ENCODE measurements around the gene NDUFC1. TPM values are rescaled to one million over a fixed set of nuclear protein-coding genes. Genes with fewer than 3 reads are reported as not detected.

NDUFC1 gene
- total and polyA plus RNA-seq, 2 donors (not counting 3 experiments of a cell fraction or from before 2014, with no cell fraction given) = 65.2 to 78.1 TPM

DNA sequence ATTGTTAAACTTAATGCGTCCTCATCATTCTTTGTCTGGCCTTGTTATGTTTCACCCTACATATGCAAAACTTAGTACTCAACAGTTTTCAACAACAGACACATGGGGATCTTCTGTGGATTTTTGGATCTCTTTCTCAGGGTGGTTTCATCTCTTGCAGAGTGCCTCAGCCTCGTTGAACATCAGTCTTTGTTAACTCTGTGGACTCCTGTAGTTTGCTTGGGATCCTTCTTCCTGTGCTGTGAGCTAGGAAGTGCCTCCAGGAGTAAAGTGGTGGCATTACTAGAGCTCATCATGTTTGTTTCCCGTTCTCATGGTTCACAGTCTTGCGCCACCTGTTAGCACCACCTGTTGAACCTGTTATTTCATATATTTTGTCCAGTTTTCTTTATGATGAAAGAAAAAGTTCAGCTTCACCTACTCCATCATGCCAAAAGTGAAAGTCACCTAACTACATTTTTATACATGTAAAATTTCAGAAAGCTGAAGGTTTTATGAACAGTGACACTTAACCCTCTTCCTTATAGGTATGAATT lies 27.5 kb upstream of the NDUFC1 start:
- no peaks in the 10 kb centered on the region for H3K4me1 ChIP-seq (ENCODE audit: control insufficient read depth, extremely low read depth, insufficient read depth, low read length)
- H3K4me3 ChIP-seq (replicated peaks in 1 of 3; ENCODE audit: insufficient read depth in 1 of 3, low read depth in 1 of 3, low read length in 3 of 3) = no peak overlapping the region
- peaks cover 93% of the 10 kb centered on the region for H3K79me2 ChIP-seq (ENCODE audit: control insufficient read depth, insufficient read depth, low read length)
- H2AFZ ChIP-seq (ENCODE audit: low read depth, low read length) = no peak overlapping the region
- BruUV-seq (replicated peaks) = no TSS peak
- H3K4me2 ChIP-seq (ENCODE audit: insufficient read depth, low read length) = no peak overlapping the region
- intact Hi-C loops (cut with micrococcal nuclease) = no loop called here
- FAIRE-seq = no peak
- CTCF ChIA-PET = interaction anchor here (1.0 to 1.4 kb wide), 2 partner anchors 8 to 25 kb away, joined by 3 to 4 read pairs; no protein-coding TSS in a partner anchor
- H4K20me1 ChIP-seq (replicated peaks; ENCODE audit: control insufficient read depth, extremely low read depth, insufficient read depth, low read length) = peaks cover 2% of the 10 kb centered on the region
- no peak overlapping the region for H3K27ac ChIP-seq (ENCODE audit: insufficient read depth, low read depth, low read length)
- POLR2A ChIA-PET = no interaction called here
- H3K9ac ChIP-seq (replicated peaks; ENCODE audit: extremely low read depth, insufficient read depth, low read length) = no peak overlapping the region
- H3K9me1 ChIP-seq (replicated peaks; ENCODE audit: control insufficient read depth, extremely low read depth, insufficient read depth, low read length) = no peaks in the 10 kb centered on the region
- dilution Hi-C loops (cut with MboI; ENCODE audit: extremely low pct_ligation_motif_present, low sequenced_read_pairs) = no loop called here
- no peaks in the 10 kb centered on the region for H3K9me3 ChIP-seq (replicated peaks; ENCODE audit: control insufficient read depth, insufficient read depth, low read length)
- TF ChIP-seq, protein P1, sequence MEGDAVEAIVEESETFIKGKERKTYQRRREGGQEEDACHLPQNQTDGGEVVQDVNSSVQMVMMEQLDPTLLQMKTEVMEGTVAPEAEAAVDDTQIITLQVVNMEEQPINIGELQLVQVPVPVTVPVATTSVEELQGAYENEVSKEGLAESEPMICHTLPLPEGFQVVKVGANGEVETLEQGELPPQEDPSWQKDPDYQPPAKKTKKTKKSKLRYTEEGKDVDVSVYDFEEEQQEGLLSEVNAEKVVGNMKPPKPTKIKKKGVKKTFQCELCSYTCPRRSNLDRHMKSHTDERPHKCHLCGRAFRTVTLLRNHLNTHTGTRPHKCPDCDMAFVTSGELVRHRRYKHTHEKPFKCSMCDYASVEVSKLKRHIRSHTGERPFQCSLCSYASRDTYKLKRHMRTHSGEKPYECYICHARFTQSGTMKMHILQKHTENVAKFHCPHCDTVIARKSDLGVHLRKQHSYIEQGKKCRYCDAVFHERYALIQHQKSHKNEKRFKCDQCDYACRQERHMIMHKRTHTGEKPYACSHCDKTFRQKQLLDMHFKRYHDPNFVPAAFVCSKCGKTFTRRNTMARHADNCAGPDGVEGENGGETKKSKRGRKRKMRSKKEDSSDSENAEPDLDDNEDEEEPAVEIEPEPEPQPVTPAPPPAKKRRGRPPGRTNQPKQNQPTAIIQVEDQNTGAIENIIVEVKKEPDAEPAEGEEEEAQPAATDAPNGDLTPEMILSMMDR (IDR thresholded peaks at IDR 0.05; ENCODE audit: extremely low read depth in 1 of 2, insufficient read depth in 1 of 2, low read depth in 1 of 2, low read length in 2 of 2) = no peak
- TF ChIP-seq POLR2A (IDR thresholded peaks at IDR 0.05; ENCODE audit: low read depth, low read length) = no peak
- TF ChIP-seq, protein P2, sequence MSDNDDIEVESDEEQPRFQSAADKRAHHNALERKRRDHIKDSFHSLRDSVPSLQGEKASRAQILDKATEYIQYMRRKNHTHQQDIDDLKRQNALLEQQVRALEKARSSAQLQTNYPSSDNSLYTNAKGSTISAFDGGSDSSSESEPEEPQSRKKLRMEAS (IDR thresholded peaks at IDR 0.05; ENCODE audit: insufficient read depth, insufficient read length) = no peak
- no peak for TF ChIP-seq MYC (IDR thresholded peaks at IDR 0.05; ENCODE audit: low read depth, low read length)
- TF ChIP-seq POLR2AphosphoS5 (IDR thresholded peaks at IDR 0.05; ENCODE audit: insufficient read depth, low read depth, low read length) = no peak
- no peak for TF ChIP-seq EZH2 (IDR thresholded peaks at IDR 0.05; ENCODE audit: borderline replicate concordance, low read depth, low read length, severe bottlenecking)
- no peak for TF ChIP-seq GATA2 (IDR thresholded peaks at IDR 0.05; ENCODE audit: insufficient read depth, insufficient read length, low read depth, low read length)
- no peak for TF ChIP-seq JUN (IDR thresholded peaks at IDR 0.05; ENCODE audit: borderline replicate concordance, insufficient read depth, insufficient read length, low read depth)
- no peak for TF ChIP-seq FOS (IDR thresholded peaks at IDR 0.05; ENCODE audit: borderline replicate concordance, insufficient read depth, low read length)
- peaks cover 0 to 2% of the 10 kb centered on the region in 2 experiments for H3K36me3 ChIP-seq (ENCODE audit: control insufficient read depth in 2 of 2, extremely low read depth in 1 of 2, insufficient read depth in 2 of 2, low read length in 2 of 2)
- no peaks in the 10 kb centered on the region for H3K27me3 ChIP-seq (ENCODE audit: control insufficient read depth in 2 of 2, insufficient read depth in 2 of 2, low read length in 2 of 2)
- DNase-seq (ENCODE audit: low read depth, low spot score) = no peak
